ENCODE data around the gene ZBTB3. TPM values are rescaled to one million over a fixed set of nuclear protein-coding genes. Genes with fewer than 3 reads are reported as not detected.
"Not testable (repeated sequence)": the region's sequence is repeated elsewhere in the genome, so short reads cannot be mapped to it uniquely, and the experiment has no call there.

ZBTB3 gene
- total RNA-seq, 2 donors from 2014 or later = 3.9 to 4.0 TPM

DNA sequence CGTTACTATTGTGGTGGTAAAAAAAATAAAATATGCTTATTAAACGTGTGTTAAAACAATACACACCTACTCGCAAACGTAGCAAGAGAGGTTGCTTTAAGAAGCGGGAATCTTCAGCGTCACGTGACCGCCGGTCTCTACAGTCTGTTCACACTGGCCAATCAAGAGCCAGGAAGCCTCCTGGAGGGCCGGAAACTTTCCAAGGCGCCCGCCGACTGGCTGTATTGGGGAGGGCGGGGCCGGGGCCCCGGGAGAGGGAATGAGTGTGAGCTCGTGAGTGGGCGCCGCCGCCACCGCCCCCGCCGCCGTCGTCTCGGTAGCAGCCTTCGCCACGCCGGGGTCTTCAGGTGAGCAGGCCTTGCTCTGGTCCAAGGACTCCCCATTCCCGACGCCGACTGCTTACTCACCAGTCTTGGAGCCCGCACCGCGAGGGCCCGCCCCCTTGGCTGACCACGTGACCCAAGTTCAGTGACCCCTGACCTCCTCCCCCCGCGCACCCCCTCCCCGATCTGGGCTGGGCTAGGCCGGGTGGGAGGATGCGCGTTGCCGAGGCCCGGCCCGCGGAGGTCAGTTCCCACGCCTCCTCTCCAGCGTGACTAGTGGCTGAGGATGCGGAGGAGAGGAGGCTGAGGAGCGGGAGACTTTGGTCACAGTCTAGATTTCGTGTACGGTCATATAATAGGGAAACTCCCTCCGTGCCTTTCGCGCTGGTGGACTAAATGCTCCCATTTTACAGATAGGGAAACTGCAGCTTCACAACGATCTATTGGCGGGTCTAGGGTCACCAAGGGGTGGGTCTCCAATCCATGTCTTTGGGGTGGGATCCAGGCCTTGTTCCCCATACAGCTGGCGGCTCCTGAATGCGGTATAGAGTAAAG, 17.4 kb upstream of the ZBTB3 start, which contains the start of gene TAF6L:
Gene TAF6L, plus strand, starts transcription at position 253 of the 878 bp plus-strand sequence. CDS start 4,388 bp downstream, outside the sequence.
- peak; percentile 95 for ATAC-seq
- intact Hi-C loops (cut with DNase I) = no loop called here
- peak within 1 kb of the TSS; percentile 91 to 98 (median 98) for H3K27ac ChIP-seq
- TF ChIP-seq POLR2A (IDR thresholded peaks at IDR 0.05) = peak; percentile 42 to 66 (median 65)
- TF ChIP-seq, protein P1, sequence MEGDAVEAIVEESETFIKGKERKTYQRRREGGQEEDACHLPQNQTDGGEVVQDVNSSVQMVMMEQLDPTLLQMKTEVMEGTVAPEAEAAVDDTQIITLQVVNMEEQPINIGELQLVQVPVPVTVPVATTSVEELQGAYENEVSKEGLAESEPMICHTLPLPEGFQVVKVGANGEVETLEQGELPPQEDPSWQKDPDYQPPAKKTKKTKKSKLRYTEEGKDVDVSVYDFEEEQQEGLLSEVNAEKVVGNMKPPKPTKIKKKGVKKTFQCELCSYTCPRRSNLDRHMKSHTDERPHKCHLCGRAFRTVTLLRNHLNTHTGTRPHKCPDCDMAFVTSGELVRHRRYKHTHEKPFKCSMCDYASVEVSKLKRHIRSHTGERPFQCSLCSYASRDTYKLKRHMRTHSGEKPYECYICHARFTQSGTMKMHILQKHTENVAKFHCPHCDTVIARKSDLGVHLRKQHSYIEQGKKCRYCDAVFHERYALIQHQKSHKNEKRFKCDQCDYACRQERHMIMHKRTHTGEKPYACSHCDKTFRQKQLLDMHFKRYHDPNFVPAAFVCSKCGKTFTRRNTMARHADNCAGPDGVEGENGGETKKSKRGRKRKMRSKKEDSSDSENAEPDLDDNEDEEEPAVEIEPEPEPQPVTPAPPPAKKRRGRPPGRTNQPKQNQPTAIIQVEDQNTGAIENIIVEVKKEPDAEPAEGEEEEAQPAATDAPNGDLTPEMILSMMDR (IDR thresholded peaks at IDR 0.05) = no peak
- H3K36me3 ChIP-seq (replicated peaks in 1 of 2; ENCODE audit: insufficient read depth in 1 of 2, low read depth in 2 of 2) = peaks cover 0 to 10% of the 10 kb centered on the region in 2 donors
- H3K4me1 ChIP-seq = peaks cover 39% of the 10 kb centered on the region
- H3K4me3 ChIP-seq = peak within 1 kb of the TSS; percentile 15 to 55
- H3K27me3 ChIP-seq = no peaks in the 10 kb centered on the region
- no peaks in the 10 kb centered on the region for H3K9me3 ChIP-seq
- DNase-seq = peak; percentile 98 to 99 (median 98)
- 1 to 3% methylated on average over 22 to 60 of the region's 60 CpGs for WGBS, 2 donors

DNA sequence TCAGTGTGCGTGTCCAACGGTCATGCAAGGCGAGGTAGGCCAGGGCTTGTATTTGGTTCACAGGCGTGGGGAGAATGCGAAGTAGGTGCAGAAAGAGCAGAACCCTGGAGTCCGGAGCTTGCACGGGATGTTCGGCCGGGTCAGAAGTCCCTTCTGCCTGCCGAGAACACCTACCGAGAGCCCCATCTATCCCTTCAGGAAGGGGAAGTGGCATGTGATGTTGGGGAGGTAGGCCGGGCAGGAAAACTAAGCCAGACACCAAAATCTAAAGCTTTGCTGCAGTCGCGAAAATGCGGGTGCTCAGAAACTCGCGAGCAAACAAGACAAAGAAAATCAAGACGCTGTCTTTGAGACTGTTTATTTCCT, 16.8 kb upstream of the ZBTB3 start:
- no peak for TF ChIP-seq POLR2A (IDR thresholded peaks at IDR 0.05)
- TF ChIP-seq, protein P1 (IDR thresholded peaks at IDR 0.05) = no peak
- H3K27me3 ChIP-seq = no peaks in the 10 kb centered on the region
- H3K27ac ChIP-seq = peak overlapping the region; percentile 91 to 98 (median 98)
- DNase-seq (peak; percentile 22 to 31 (median 24)), ATAC-seq (peak; percentile 2)
- WGBS, 2 donors = 0 to 1% methylated on average over 18 of the region's 18 CpGs
- no peaks in the 10 kb centered on the region for H3K9me3 ChIP-seq
- H3K4me1 ChIP-seq = peaks cover 39% of the 10 kb centered on the region
- intact Hi-C loops (cut with DNase I) = no loop called here
- H3K36me3 ChIP-seq (replicated peaks in 1 of 2; ENCODE audit: insufficient read depth in 1 of 2, low read depth in 2 of 2) = peaks cover 0 to 12% of the 10 kb centered on the region in 2 donors
- H3K4me3 ChIP-seq = peak overlapping the region in 1 of 2 donors; percentile 13

- H3K36me3 ChIP-seq (replicated peaks in 1 of 2; ENCODE audit: insufficient read depth in 1 of 2, low read depth in 2 of 2); DNase-seq; intact Hi-C loops (cut with DNase I); ATAC-seq; H3K27me3 ChIP-seq; H3K4me3 ChIP-seq; H3K9me3 ChIP-seq: not testable (repeated sequence)
- Histone ChIP-seq H3K27ac (peak overlapping the region in 3 of 4 donors; percentile 50 to 87 (median 77)), H3K4me1 (peaks cover 10% of the 10 kb centered on the region)
- 27 to 29% methylated on average over 9 of the region's 9 CpGs for WGBS, 2 donors
Measured at GRCh38 chr11:62760867-62761227, 6.9 kb upstream of the ZBTB3 start.

DNA sequence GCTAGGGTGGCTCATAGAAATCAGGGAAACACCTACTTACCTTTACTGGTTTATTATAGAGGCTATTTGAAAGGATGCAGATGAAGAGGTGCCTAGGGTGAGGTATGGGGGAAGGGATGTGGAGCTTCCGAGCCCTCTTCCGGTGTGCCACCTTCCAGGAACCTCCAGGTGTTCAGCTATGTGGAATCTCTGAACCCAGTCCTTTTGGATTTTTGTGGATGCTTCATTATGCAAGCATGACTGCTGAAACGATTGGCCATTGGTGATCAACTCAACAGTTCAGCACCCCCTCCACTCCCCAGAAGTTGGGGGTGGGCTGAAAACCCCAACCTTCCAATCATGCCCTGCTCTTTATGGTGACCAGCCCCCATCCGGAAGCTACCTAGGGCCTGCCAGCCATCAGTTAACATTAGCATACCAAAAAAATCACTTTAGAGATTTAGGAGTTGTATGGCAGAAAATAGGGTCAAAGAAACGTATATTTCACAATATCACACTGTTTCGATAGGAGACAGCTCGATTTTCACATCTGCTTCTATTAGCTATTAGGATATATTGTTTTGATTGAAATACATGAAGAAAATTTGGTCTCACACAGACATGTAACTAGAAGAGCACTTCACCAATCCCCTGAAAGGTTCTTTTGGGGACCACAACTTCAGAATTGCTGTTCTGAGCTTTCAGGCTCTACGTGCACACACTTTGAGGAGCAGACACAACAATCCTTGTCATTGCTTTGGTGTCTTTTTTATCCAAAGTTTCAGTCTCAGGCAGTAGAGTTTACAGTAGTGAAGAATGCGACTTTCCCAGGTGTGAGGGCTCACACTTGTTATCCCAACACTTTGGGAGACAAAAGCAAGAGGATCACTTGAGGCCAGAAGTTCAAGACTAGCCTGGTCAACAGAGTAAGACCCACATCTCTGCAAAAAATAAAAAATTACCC, 4.2 kb upstream of the ZBTB3 start:
- ATAC-seq (no peak), DNase-seq (no peak)
- H3K4me3 ChIP-seq = no peak overlapping the region
- WGBS, 2 donors = 68 to 70% methylated on average over 9 of the region's 9 CpGs
- H3K9me3 ChIP-seq = no peaks in the 10 kb centered on the region
- intact Hi-C loops (cut with DNase I) = no loop called here
- no peak for TF ChIP-seq POLR2A (IDR thresholded peaks at IDR 0.05)
- H3K36me3 ChIP-seq (replicated peaks in 1 of 2; ENCODE audit: insufficient read depth in 1 of 2, low read depth in 2 of 2) = no peaks in the 10 kb centered on the region
- peaks cover 21% of the 10 kb centered on the region for H3K4me1 ChIP-seq
- H3K27ac ChIP-seq = no peak overlapping the region
- H3K27me3 ChIP-seq = no peaks in the 10 kb centered on the region

GRCh38 chr11:62755086-62755615, 1.2 kb upstream of the ZBTB3 start:
- no peaks in the 10 kb centered on the region for H3K27me3 ChIP-seq
- no peak overlapping the region for H3K4me3 ChIP-seq
- intact Hi-C loops (cut with DNase I) = no loop called here
- no peak for TF ChIP-seq POLR2A (IDR thresholded peaks at IDR 0.05)
- TF ChIP-seq, protein P1 (IDR thresholded peaks at IDR 0.05) = no peak
- 72% methylated on average over 9 to 10 of the region's 10 CpGs for WGBS, 2 donors
- H3K9me3 ChIP-seq = no peaks in the 10 kb centered on the region
- ATAC-seq (no peak), DNase-seq (no peak)
- no peaks in the 10 kb centered on the region for H3K36me3 ChIP-seq (replicated peaks in 1 of 2; ENCODE audit: insufficient read depth in 1 of 2, low read depth in 2 of 2)
- peaks cover 40% of the 10 kb centered on the region for H3K4me1 ChIP-seq
- H3K27ac ChIP-seq = no peak overlapping the region
